ENCODE measurements around the gene THRAP3.

DNA sequence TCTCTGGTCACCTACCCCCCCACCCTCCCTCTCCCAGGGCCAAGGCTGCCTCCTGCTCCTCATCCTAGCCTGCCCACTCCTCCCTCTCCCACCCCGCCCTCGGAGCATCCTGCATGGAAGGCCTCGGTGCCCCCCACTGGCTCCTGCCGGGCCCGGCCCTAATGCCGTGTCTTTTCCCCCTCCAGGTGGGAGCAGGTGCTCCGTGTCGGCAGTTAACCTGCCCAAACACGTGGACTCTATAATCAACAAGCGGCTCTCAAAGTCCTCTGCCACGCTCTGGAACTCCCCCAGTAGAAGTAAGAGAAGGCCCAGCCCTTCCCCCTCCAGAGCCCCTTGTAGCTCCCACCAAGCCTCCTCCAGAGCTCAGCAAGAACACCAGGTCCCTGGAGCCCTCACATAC is 49.5 kb upstream of the THRAP3 start:
- TF ChIP-seq POLR2AphosphoS5 (IDR thresholded peaks at IDR 0.05; ENCODE audit: low read depth, low read length) (no peak), POLR2A (IDR thresholded peaks at IDR 0.05; ENCODE audit: low read depth, low read length) (no peak)

Measured in GM12892 (cell line).